Right forelimb (tissue), 1 donor: ENCODE data around the gene ANO3.
"Not testable (repeated sequence)": the region's sequence is repeated elsewhere in the genome, so short reads cannot be mapped to it uniquely, and the experiment has no call there.

Experiments
- DNase-seq: peaks from one replicate; pipeline ENCODE4 v3.0.0-alpha.2; 2018

ANO3 gene

GRCh38 chr11:26331911-26332571, at the start of gene ANO3:
ANO3 (plus strand) TSS chr11:26332130; CDS start chr11:26332276, 146 bp downstream.
- peak; percentile 91 for DNase-seq

- DNase-seq = no peak
Observed at GRCh38 chr11:26283852-26284408, 48.0 kb upstream of the ANO3 start.

- no peak for DNase-seq
Observed at GRCh38 chr11:26285608-26286007, 46.3 kb upstream of the ANO3 start.

- no peak for DNase-seq
Observed at GRCh38 chr11:26286472-26287066, 45.4 kb upstream of the ANO3 start.

GRCh38 chr11:26287067-26287518, 44.8 kb upstream of the ANO3 start:
- DNase-seq = no peak

GRCh38 chr11:26297189-26297975, 34.5 kb upstream of the ANO3 start:
- DNase-seq = no peak

- DNase-seq = not testable (repeated sequence)
Observed at GRCh38 chr11:26316372-26316771, 15.6 kb upstream of the ANO3 start.

GRCh38 chr11:26319906-26320305, 12.0 kb upstream of the ANO3 start:
- no peak for DNase-seq

GRCh38 chr11:26321516-26321915, 10.4 kb upstream of the ANO3 start:
- DNase-seq = no peak

- DNase-seq = no peak
Observed at GRCh38 chr11:26322335-26323067, 9.4 kb upstream of the ANO3 start.

GRCh38 chr11:26323837-26324236, 8.1 kb upstream of the ANO3 start:
- no peak for DNase-seq

GRCh38 chr11:26324270-26324669, 7.7 kb upstream of the ANO3 start:
- no peak for DNase-seq

GRCh38 chr11:26326793-26327400, 5.0 kb upstream of the ANO3 start:
- DNase-seq = no peak

- no peak for DNase-seq
Observed at GRCh38 chr11:26329206-26329605, 2.7 kb upstream of the ANO3 start.

- no peak for DNase-seq
Observed at GRCh38 chr11:26330262-26330661, 1.7 kb upstream of the ANO3 start.

- no peak for DNase-seq
Observed at GRCh38 chr11:26332572-26332915, 614 bp downstream of the ANO3 start.

- no peak for DNase-seq
Observed at GRCh38 chr11:26333906-26334305, 2.0 kb downstream of the ANO3 start.

- DNase-seq = no peak
Observed at GRCh38 chr11:26335903-26336302, 4.0 kb downstream of the ANO3 start.

- DNase-seq = no peak
Observed at GRCh38 chr11:26344647-26345046, 12.7 kb downstream of the ANO3 start.

GRCh38 chr11:26348776-26349175, 16.8 kb downstream of the ANO3 start:
- DNase-seq = no peak

GRCh38 chr11:26350002-26350401, 18.1 kb downstream of the ANO3 start:
- no peak for DNase-seq

- no peak for DNase-seq
Observed at GRCh38 chr11:26353010-26353409, 21.1 kb downstream of the ANO3 start.

GRCh38 chr11:26359055-26359454, 27.1 kb downstream of the ANO3 start:
- no peak for DNase-seq
